ENCODE results near the gene KCNJ8.

The KCNJ8 gene

DNA sequence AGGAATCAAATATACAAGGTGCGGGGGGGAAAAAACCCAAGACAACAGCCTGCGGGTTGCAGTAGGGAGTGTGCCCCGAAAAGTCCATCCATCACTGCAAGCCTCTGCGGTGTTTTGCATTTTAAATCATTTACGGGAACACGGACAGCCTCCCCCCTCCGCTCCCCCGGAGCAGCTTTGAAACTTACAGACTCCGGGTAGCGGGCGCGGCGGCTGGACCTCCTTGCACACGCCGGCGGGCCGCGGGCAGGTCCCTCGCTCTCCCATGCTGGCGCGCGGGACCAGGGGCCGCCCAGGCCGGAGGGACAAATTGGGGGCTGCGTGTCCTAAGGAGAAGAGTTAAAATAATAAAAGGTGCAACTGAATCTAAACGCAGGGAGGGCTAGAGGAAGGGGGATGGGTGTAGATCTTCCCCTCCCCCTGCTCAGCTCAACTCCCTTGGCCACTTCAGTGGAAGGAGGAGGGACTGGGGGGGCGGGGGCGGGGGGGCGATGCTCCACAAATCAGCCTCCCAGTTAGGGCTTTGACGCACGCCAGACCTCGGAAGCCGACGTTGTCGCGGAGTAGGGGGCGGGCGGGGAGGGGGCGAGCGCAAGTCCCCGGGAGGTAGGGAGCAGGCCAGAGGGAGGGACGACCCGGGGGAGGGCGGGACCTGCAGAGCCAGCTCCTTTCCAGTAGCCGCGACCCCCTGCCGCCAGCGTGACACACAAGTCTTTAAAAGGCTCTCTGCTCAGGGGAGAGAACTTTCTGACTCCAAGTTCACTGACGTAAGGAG lies at the start of gene KCNJ8:
TSS of gene KCNJ8 (minus strand) at position 349 of the 775 bp plus-strand sequence. CDS start 1,090 bp downstream, outside the sequence.
- POLR2A ChIA-PET: no interaction called here
- no peak for TF ChIP-seq CTCF (IDR thresholded peaks at IDR 0.05; ENCODE audit: control extremely low read depth, extremely low read depth, low read depth, missing control alignments)
- peak; percentile 11 for DNase-seq (ENCODE audit: extremely low spot score)
- CTCF ChIA-PET: no interaction called here

GRCh38 chr12:21823581-21823980 lies 49.1 kb upstream of the KCNJ8 start:
- ChIA-PET POLR2A (no interaction called here), CTCF (interaction anchor here (1.7 kb wide), 1 partner anchor 40 kb away, joined by 4 read pairs; no protein-coding TSS in a partner anchor)
- no peak for TF ChIP-seq CTCF (IDR thresholded peaks at IDR 0.05; ENCODE audit: control extremely low read depth, extremely low read depth, low read depth, missing control alignments)

DNA sequence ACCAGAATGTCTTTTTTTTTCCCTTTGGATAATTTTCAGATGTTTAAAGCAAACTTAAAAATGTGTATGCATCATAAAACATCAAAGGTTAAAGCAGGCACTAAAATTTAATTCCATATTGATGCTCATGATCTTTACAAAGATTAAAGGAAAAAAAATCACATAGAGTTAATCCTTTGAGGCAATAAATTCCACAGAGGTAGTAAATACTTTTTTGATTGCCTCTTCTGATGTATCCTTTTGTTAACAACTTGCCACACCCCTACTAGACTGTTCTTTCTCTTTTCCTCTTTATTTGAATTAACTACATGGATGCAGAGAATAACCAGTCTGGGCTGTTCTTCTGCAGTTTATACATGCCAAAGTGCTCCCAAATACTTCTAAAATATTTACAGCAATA lies 45.2 kb upstream of the KCNJ8 start:
- DNase-seq (ENCODE audit: extremely low spot score): no peak
- CTCF ChIA-PET: no interaction called here
- no peak for TF ChIP-seq CTCF (IDR thresholded peaks at IDR 0.05; ENCODE audit: control extremely low read depth, extremely low read depth, low read depth, missing control alignments)
- POLR2A ChIA-PET: no interaction called here

More at GRCh38 chr12:21823581-21823980, 49.1 kb upstream of the KCNJ8 start:
- no peak for DNase-seq (ENCODE audit: extremely low spot score)

- CTCF ChIA-PET: no interaction called here
- no peak for TF ChIP-seq CTCF (IDR thresholded peaks at IDR 0.05; ENCODE audit: control extremely low read depth, extremely low read depth, low read depth, missing control alignments)
Measured at GRCh38 chr12:21819236-21819635, 44.7 kb upstream of the KCNJ8 start.

GRCh38 chr12:21818627-21819026 lies 44.1 kb upstream of the KCNJ8 start:
- no peak for DNase-seq (ENCODE audit: extremely low spot score)
- TF ChIP-seq CTCF (IDR thresholded peaks at IDR 0.05; ENCODE audit: control extremely low read depth, extremely low read depth, low read depth, missing control alignments): no peak
- CTCF ChIA-PET: no interaction called here
- POLR2A ChIA-PET: no interaction called here

More at GRCh38 chr12:21819236-21819635, 44.7 kb upstream of the KCNJ8 start:
- POLR2A ChIA-PET: no interaction called here
- DNase-seq (ENCODE audit: extremely low spot score): no peak

- ChIA-PET CTCF (no interaction called here), POLR2A (no interaction called here)
- DNase-seq (ENCODE audit: extremely low spot score): no peak
- no peak for TF ChIP-seq CTCF (IDR thresholded peaks at IDR 0.05; ENCODE audit: control extremely low read depth, extremely low read depth, low read depth, missing control alignments)
Measured at GRCh38 chr12:21815306-21816062, 41.0 kb upstream of the KCNJ8 start.

Measured in GM10248 (cell line).